Transverse colon (tissue), 4 donors: Measurements from ENCODE around the gene B4GALT2. TPM values are rescaled to one million over a fixed set of nuclear protein-coding genes. Genes with fewer than 3 reads are reported as not detected.

Experiments
- DNase-seq: peaks from one replicate; pipeline ENCODE4 v3.0.0-alpha.2; 2019
- H3K27ac ChIP-seq, 4 donors: fragments of 200-600 bp; sonication (generic); 2 replicates each; pipeline ENCODE4 v1.5.1; 2016 to 2018; ENCODE audit warnings: inconsistent platforms in 4 of 4
- H3K27me3 ChIP-seq: fragments of 200-600 bp; sonication (generic); 2 replicates; pipeline ENCODE4 v1.5.1; 2017; ENCODE audit warnings: inconsistent platforms
- H3K36me3 ChIP-seq, 4 donors: fragments of 200-600 bp; sonication (generic); 2 replicates each; pipeline ENCODE4 v1.5.1; 2017 to 2019; ENCODE audit warnings: inconsistent platforms in 4 of 4
- H3K4me1 ChIP-seq, 4 donors: fragments of 200-600 bp; sonication (generic); 2 replicates each; pipeline ENCODE4 v1.5.1; 2017 to 2020; ENCODE audit warnings: inconsistent platforms in 4 of 4
- H3K4me3 ChIP-seq, 4 donors: fragments of 200-600 bp; sonication (generic); 1 replicate in 1 of 4; 2 replicates in 3 of 4; pipeline versions ENCODE4 v1.5.1 to v1.6.1; 2017 to 2019; ENCODE audit warnings: inconsistent platforms in 4 of 4
- H3K9me3 ChIP-seq, 2 donors: fragments of 200-600 bp; sonication (generic); 2 replicates each; pipeline ENCODE4 v1.5.1; 2017 to 2019; ENCODE audit warnings: inconsistent platforms in 2 of 2
- EP300 ChIP-seq: sonication (generic); formaldehyde crosslinking; IDR thresholded peaks from one replicate; pipeline ENCODE4 v1.6.1; 2017; ENCODE audit warnings: antibody characterized with exemption, low read depth
- POLR2A ChIP-seq: fragments of 450-650 bp; IDR thresholded peaks from one replicate; pipeline ENCODE4 v1.6.1; 2016; ENCODE audit warnings: antibody characterized with exemption, mild to moderate bottlenecking, moderate library complexity
- POLR2AphosphoS5 ChIP-seq, 3 donors: sonication (generic); formaldehyde crosslinking; IDR thresholded peaks; one replicate each; pipeline ENCODE4 v1.6.1; 2016; ENCODE audit warnings: antibody characterized with exemption in 3 of 3
- whole genome bisulfite sequencing, 2 donors: methylation state at CpG; one replicate each; pipeline ENCODE4 v1.1.5; 2018; ENCODE audit warnings: low coverage in 1 of 2; 5-methylcytosine and 5-hydroxymethylcytosine counted together
- in situ Hi-C, 4 donors: fragments of 200-750 bp; cut with MboI; loops; one replicate each; pipeline versions ENCODE4 v1.15.0 to v1.15.1; 2017; ENCODE audit warnings: low sequenced_read_pairs in 3 of 4, low pct_ligation_motif_present in 1 of 4, low pct_unique_long_range_greater_than_20kb in 1 of 4
- intact Hi-C: fragments of 100-400 bp; cut with DNase I; formaldehyde crosslinking; loops from one replicate; pipeline ENCODE4 v1.15.1; 2023; ENCODE audit warnings: low total_unique reads
- total RNA-seq, 4 donors: library from RNA; depleted of rRNA; stranded (reverse); fragments of >200 nt; gene quantifications; one replicate each; pipeline ENCODE4 v1.1.0, GENCODE V29; 2016
- TF ChIP-seq, protein P1 (sequence below), 5 experiments: fragments of 200-600 bp in 3 of 5; fragments of 450-650 bp in 2 of 5; sonication (generic) in 3 of 5; IDR thresholded peaks; 1 replicate in 2 of 5; 2 replicates in 3 of 5; pipeline ENCODE4 v1.5.1; 2016 to 2017; ENCODE audit warnings: antibody characterized with exemption in 5 of 5, inconsistent platforms in 3 of 5, mild to moderate bottlenecking in 2 of 5, moderate library complexity in 1 of 5

B4GALT2 gene
- total RNA-seq, 4 donors from 2014 or later, result 16.5 to 19.5 (median 18.6) TPM

DNA sequence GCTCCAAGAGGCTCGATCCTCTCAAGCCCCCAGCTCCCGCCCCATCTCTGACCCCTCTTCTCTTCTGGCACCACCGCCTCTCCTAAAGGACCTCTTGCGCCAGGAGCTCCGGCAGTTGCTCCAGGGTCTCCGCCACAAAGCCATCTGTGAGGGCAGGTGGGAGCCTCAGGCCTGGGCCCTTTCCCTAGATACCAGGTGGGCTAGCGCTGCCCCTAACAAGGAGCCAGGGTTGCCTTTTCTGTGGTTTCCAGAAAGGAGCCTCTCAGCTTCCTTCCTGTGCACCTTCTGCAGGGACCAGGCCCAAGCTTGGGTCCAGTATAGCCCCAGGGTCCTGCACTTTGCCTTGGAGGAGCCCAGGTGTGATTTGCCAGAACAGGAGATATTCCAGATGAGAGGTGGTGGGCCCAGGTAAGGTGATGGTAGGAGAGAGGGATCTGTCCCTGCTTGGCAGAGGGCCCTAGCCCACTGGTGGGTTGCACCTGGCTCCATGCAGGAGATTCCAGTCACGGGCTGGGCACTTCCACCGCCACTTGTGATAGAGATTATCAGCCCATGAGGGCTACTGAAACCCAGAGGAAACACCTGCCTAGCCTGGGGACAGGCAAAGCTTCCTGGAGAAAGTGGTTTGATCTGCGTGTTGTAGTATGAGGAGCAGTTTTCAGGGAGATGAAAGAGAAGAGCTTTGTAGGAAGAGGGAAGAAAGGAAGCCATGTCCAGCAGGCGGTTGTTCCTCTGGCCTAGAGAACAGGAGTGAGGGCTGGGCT is 13.4 kb downstream of the B4GALT2 start:
- no peak for DNase-seq
- in situ Hi-C loops (loop anchor here in 1 of 4 donors (10.0 kb wide), 1 partner anchor 52 kb away; no protein-coding TSS in a partner anchor), intact Hi-C loops (no loop called here)
- no peaks in the 10 kb centered on the region for H3K36me3 ChIP-seq
- 55 to 61% methylated on average over 3 to 11 of the region's 11 CpGs for WGBS, 2 donors
- H3K4me3 ChIP-seq, result peak overlapping the region; percentile 31 to 64 (median 58)
- peaks cover 5 to 25% (median 16%) of the 10 kb centered on the region in 4 donors for H3K4me1 ChIP-seq
- TF ChIP-seq, protein P1, sequence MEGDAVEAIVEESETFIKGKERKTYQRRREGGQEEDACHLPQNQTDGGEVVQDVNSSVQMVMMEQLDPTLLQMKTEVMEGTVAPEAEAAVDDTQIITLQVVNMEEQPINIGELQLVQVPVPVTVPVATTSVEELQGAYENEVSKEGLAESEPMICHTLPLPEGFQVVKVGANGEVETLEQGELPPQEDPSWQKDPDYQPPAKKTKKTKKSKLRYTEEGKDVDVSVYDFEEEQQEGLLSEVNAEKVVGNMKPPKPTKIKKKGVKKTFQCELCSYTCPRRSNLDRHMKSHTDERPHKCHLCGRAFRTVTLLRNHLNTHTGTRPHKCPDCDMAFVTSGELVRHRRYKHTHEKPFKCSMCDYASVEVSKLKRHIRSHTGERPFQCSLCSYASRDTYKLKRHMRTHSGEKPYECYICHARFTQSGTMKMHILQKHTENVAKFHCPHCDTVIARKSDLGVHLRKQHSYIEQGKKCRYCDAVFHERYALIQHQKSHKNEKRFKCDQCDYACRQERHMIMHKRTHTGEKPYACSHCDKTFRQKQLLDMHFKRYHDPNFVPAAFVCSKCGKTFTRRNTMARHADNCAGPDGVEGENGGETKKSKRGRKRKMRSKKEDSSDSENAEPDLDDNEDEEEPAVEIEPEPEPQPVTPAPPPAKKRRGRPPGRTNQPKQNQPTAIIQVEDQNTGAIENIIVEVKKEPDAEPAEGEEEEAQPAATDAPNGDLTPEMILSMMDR (IDR thresholded peaks at IDR 0.05), result no peak
- no peak for TF ChIP-seq EP300
- TF ChIP-seq POLR2AphosphoS5 (IDR thresholded peaks at IDR 0.05), result no peak
- no peak for TF ChIP-seq POLR2A
- H3K9me3 ChIP-seq, result no peaks in the 10 kb centered on the region
- H3K27ac ChIP-seq, result peak overlapping the region; percentile 83 to 88 (median 87)
- no peaks in the 10 kb centered on the region for H3K27me3 ChIP-seq

DNA sequence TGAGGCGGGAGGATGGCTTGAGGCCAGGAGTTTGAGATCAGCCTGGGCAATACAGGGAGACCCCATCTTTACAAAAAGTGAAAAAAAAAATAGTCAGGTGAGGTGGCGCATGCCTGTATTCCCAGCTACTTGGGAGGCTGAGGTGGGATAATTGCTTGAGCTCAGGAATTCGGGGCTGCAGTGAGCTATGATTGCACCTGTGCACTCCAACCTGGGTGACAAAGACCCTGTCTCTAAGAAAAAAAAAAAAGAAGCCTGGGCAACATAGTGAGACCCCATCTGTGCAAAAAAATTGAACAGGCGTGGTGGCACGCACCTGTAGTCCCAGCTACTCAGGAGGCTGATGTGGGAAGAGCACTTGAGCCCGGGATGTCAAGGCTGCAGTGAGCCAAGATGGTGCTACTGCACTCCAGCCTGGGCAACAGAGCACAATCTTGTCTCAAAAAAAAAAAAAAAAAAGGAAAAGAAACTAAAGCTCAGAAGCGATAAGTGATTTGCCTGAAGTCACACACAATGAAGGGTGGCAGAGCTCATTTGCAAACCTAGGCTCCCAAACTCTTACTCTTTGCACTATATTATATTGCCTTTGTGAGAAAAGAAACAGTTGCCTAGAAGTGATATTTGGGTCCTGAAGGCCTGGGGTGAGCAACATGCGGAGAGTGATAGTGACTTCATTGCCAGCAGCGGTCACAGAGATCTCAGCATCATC is 14.3 kb downstream of the B4GALT2 start:
- in situ Hi-C loops, result loop anchor here in 1 of 4 donors (10.0 kb wide), 1 partner anchor 51 kb away; no protein-coding TSS in a partner anchor
- 93 to 94% methylated on average over 6 to 9 of the region's 9 CpGs for WGBS, 2 donors
- Histone ChIP-seq H3K4me1 (peaks cover 5 to 23% (median 17%) of the 10 kb centered on the region in 4 donors), H3K9me3 (no peaks in the 10 kb centered on the region), H3K27ac (no peak overlapping the region), H3K27me3 (no peaks in the 10 kb centered on the region), H3K36me3 (no peaks in the 10 kb centered on the region), H3K4me3 (no peak overlapping the region)
- DNase-seq, result no peak
- no peak for TF ChIP-seq POLR2AphosphoS5 (IDR thresholded peaks at IDR 0.05)
- no peak for TF ChIP-seq POLR2A
- TF ChIP-seq, protein P1 (IDR thresholded peaks at IDR 0.05), result no peak
- TF ChIP-seq EP300, result no peak
- intact Hi-C loops, result no loop called here

DNA sequence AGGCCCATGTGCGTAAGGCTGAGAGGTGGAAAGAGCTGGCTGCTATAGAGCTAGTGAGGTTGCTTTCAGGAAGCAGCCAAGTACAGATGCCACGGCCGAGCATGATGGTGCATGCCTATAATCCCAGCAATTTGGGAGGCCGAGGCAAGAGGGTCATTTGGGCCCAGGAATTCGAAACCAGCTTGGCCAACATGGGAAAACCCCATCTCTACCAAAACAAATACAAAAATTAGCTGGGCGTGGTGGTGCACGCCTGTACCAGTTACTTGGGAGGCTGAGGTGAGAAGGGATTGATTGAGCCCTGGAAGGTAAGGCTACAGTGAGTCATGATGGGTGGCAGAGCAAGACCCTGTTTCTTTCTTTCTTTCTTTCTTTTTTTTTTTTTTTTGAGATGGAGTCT is 15.1 kb downstream of the B4GALT2 start:
- TF ChIP-seq POLR2AphosphoS5 (IDR thresholded peaks at IDR 0.05) (no peak), EP300 (no peak), POLR2A (no peak)
- TF ChIP-seq, protein P1 (IDR thresholded peaks at IDR 0.05), result no peak
- intact Hi-C loops, result no loop called here

More for the DNA sequence above, 15.1 kb downstream of the B4GALT2 start:
- Histone ChIP-seq H3K27me3 (no peaks in the 10 kb centered on the region), H3K9me3 (no peaks in the 10 kb centered on the region), H3K4me3 (no peak overlapping the region), H3K4me1 (peaks cover 5 to 23% (median 17%) of the 10 kb centered on the region in 4 donors), H3K36me3 (no peaks in the 10 kb centered on the region), H3K27ac (no peak overlapping the region)
- in situ Hi-C loops, result loop anchor here in 1 of 4 donors (10.0 kb wide), 1 partner anchor 51 kb away; no protein-coding TSS in a partner anchor
- DNase-seq, result no peak
- 75 to 89% methylated on average over 5 to 7 of the region's 7 CpGs for WGBS, 2 donors
